Measurements from ENCODE around the gene TAF1C.
A peak's percentile ranks its signal among the peaks of the same experiment; 100 is the strongest.
"Not testable (repeated sequence)": the region's sequence is repeated elsewhere in the genome, so short reads cannot be mapped to it uniquely, and the experiment has no call there.

The TAF1C gene, protein sequence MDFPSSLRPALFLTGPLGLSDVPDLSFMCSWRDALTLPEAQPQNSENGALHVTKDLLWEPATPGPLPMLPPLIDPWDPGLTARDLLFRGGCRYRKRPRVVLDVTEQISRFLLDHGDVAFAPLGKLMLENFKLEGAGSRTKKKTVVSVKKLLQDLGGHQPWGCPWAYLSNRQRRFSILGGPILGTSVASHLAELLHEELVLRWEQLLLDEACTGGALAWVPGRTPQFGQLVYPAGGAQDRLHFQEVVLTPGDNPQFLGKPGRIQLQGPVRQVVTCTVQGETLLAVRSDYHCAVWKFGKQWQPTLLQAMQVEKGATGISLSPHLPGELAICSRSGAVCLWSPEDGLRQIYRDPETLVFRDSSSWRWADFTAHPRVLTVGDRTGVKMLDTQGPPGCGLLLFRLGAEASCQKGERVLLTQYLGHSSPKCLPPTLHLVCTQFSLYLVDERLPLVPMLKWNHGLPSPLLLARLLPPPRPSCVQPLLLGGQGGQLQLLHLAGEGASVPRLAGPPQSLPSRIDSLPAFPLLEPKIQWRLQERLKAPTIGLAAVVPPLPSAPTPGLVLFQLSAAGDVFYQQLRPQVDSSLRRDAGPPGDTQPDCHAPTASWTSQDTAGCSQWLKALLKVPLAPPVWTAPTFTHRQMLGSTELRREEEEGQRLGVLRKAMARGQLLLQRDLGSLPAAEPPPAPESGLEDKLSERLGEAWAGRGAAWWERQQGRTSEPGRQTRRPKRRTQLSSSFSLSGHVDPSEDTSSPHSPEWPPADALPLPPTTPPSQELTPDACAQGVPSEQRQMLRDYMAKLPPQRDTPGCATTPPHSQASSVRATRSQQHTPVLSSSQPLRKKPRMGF

DNA sequence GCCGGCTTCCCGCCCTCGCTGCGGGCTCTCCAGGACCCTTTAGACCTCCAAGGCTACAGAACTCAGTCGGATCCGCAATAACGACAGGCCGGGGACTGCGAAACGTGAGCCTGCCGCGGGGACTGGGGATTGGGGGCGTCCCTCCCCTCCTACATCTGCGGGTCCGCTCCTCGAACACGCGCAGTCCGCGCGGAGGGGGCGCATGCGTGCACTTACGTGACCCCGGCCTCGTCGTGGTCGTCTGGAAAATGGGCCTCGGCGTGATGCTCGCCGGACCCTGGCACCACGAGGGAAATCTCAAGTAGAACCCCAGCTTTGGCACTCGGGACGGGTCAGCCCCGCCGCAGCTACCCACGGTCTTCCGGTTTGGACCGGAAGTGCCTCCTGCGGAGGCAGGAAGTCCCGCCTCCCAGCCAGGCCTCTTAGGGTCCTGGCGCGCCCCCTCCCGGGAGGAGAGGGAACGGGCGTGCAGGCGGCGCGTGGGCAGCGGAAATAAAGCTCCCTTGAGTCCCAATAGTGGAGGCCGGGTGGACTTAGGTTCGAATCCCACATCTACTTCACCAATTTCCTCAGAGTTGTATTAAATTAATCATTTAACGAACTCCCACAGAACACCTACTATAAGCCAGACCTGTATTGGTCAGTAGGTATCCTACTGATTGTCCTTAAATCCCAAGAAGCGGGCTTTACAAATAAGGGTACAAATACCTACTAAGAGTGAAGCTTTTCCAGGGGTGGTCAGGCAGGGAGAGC is at the start of gene TAF1C:
Gene TAF1C, minus strand, starts transcription at position 373 of the 753 bp plus-strand sequence. CDS start 2,069 bp downstream, outside the sequence.
- DNase-seq (ENCODE audit: low read depth) = peak; percentile 90

DNA sequence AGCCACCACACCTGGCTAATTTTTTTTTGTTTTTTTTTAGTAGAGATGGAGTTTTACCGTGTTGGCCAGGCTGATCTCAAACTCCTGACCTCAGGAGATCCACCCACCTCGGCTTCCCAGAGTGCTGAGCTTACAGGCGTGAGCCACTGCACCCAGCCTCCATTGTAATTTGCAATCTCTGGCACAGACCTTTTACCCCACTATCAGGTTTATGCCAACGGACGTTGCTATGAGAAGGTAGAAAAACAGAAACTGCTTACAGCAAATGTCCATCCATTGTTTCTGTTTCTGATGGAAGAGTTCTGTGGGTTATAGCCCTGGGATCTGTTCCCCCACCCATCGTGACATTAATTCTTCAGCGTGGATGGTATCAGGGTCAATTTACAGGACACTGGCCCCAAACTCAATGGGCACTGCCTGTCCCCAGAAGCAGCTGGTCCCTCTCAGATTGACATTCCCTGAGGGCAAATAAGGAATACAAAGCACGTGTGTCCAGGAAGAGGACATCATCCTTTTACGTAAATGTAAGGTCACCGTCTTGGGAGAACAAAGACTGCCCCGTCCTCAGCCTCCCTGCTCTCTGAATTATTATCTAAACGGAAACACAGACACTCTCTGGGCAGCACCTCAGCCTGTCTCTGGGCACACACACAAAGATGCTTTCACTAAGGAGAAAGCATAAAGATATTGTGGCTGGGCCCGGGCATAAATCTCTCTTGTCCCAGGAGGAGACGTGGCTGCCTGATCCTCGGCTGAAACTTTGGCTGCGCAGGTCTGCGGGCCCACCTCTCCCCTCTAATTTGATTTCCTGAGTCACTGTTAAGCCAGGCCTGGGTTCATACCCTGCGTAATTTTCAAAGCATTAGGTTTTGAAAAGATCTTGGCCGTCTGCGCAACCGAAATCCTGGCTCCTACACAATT is 47.7 kb upstream of the TAF1C start:
- DNase-seq (ENCODE audit: low read depth) = no peak

DNA sequence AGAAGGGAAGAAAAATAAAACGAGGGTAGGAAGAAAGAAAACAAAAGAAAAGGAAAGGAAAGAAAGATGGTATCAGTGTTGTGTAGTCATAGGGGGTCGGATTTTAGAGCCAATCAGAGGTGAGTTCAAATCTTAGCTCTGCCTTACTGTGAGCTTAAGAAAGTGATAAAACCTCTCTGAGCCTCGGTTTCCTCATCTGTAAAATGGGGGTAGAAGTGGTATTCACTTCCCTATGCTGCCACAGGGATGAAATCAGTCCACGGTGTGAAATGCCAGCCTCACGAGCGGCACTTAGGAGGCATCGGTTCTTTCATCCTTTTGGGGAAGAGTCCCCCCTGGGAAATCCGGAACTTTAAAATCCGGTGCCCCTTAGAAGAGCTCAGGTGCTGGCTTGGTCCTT is 46.9 kb upstream of the TAF1C start:
- DNase-seq (ENCODE audit: low read depth) = no peak

DNA sequence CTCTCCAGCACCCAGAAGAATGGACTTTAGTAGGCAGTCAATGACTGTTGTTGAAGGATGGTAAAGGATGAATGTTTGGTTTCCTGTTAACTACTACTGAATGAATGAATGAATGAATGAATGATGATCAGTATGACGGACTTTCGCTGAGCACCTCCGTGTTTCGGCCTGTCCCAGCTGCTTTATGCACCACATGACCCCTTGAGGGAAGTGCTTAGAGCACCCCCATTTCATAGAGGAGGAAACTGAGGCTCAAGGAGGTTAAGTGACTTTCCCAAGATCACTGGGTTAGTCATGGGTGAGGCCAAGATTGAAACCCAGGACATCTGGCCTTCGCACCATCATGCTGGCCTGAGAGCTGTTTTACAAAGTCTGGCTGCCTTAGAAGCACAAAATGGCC is 46.1 kb upstream of the TAF1C start:
- no peak for DNase-seq (ENCODE audit: low read depth)

DNA sequence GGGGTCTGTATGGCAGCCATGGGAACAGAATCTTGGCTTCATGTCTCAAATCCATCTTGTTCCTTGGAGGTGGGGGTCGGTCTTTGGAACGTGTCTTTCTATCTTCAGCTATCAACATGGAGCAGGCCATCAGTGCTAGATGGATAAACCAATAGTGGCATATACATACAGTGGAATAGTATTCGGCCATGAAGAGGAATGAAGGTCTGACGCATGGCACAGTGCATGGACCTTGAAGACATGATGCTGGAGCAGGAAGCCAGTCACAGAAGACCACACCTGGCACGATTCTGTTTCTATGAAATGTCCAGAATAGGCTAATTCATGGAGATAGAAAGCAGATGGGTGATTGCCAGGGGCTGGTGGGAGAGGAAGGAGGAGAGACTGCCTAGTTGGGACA is 45.2 kb upstream of the TAF1C start:
- no peak for DNase-seq (ENCODE audit: low read depth)

DNA sequence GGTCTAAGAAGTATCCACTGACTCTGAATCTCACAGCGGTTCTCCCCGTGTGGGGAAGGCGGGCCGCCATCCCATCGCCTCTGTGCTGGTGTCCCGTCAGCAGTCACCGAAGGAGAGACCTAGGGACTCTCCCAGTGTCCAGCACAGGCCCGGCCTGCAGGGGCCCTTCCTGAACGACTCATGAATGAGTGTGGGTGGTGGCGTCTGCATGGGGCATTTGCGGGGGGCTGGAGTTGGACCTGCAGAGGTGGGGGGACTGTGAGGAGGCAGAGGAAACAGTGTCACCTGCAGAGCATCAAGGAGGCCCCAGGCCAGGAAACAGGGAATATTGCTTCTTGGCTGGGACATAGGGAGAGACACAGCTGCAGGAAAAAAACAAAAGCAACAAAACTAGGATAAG is 42.6 kb upstream of the TAF1C start:
- DNase-seq (ENCODE audit: low read depth) = no peak

DNA sequence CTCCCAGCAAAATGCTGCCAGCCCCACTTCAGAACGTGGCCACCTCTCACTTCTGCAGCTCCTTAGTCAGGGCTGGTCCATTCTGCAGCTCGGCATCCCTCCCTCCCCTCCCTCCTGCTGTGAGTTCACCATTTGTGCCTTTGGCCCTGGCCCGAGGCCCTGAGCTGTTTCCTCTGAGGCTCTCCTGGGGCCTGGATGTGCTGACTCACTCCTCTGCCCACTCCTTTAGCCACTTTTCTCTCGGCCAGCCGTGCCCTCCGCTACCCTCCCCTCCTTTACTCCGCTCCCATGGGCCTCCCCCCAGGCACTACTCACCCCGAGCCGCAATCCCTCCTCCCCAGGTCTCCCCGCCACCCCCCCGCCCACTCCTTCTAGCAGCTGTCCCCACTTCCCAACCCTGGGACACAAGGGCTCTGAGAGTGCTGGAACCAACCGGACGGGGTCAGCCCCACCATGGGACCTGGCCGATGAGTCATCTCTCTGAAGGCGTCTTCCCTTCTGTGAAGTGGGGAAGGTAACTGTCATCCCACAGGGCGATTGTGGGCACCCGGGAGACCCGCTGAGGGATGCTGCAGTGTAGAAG is 41.5 kb upstream of the TAF1C start:
- DNase-seq (ENCODE audit: low read depth) = peak; percentile 62

DNA sequence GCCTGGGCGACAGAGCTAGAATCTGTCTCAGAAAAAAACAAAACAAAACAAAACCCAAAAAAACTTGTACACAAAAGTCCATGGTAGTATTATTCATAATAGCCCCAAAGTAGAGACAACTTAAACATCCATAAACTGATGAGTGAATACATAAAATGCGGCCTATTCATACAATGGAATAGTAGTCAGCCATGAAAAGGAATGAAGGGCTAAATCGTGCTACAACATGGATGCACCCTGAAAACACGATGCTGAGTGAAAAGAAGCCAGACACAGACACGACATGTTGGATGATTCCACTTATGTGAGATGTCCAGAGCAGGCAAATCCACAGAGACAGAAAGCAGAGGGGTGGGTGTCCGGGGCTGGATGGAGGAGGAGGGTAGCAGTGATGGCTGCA is 40.7 kb upstream of the TAF1C start:
- no peak for DNase-seq (ENCODE audit: low read depth)

DNA sequence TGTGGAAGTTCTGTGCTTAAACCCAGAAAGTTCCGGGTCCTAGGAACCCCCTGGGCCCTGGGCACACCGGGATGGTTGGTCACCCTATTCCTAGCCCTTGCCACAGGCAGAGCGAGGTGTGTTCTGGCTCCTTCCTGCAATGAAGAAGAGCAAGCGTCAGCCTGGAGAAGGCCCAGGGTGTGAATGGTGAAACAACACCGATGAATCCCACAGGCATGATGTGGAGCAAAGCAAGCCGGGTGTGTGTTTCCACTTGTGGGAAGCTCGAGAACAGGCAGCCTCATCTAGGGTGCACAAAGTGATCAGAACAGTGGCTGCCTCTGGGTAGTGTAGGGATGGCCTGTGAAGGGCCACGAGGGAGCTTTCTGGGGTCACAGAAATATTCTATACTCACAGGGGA is 39.2 kb upstream of the TAF1C start:
- no peak for DNase-seq (ENCODE audit: low read depth)

DNA sequence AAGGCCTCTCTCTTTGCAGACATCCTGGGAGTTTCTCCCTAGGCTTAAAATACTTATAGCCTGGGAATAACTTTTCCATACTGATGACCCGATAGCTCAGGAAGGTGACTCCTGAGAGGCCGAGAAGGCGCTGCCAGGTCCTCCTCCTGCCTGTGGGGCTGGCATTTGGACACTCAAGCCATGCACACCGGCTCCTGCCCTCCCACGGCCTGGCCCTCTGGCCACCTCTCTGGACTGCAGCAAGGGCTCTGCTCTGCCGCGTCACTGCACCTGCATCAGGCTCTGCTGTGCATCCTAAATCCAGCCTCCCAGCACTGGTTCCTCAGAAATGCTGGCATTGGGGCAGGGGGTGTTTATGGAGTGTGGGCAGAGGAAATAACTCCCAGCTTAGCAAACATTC is 38.7 kb upstream of the TAF1C start:
- no peak for DNase-seq (ENCODE audit: low read depth)

DNA sequence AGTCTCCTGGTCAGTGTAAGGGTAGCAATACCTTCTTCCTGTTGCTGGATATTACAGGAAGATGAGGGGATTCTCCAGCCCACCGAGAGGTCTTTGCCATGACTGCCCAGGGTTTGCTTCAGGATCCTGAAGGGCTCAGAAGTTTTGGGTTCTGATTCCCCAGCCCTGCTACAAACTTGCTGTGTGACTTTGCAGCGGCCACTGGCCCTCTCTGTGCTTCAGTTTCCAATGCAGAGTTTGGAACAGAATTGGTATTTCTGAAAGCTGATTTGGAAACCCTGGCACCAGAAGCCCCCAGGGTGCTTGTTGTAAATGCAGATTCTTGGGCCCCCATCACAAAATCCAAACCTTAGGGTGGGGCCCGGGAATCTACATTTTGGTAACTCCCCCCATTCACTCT is 38.3 kb upstream of the TAF1C start:
- DNase-seq (ENCODE audit: low read depth) = no peak

DNA sequence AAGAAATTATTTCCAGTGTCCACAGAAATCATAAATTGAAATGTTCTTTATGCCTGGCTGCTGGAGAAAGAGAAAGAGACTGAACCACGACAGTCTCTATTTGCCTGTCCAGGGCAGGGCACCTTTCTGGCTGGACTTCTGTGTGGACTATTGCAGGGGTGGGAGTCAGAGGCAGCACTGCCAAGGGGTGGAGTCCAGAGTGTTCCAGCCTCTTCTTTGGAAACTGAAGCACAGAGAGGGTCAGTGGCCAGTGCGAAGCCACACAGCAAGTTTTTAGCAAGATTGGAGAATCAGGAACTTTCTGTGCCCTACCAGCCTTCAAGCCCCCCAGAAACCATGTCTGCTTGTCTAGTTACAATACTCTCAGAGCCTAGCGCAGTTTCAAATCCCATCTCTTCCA is 37.7 kb upstream of the TAF1C start:
- DNase-seq (ENCODE audit: low read depth) = no peak

DNA sequence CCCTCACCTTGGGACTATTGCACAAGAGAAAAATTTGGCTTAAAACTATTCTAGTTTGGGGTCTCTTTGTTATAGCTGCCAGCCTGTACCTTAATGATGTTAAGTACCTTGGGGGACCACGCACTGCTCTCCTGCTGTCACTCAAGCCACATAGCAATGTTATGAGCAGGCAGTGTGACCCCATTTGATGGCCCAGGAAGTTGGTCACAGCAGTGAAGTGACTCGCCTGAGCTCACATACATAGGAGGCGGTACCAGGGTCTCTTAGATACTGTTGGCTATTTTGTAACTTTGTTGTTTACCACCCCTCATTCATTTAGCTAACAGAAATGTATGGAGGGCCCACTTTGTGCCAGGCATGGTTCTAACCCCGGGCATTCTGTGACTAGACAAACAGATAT is 36.6 kb upstream of the TAF1C start:
- DNase-seq (ENCODE audit: low read depth) = no peak

DNA sequence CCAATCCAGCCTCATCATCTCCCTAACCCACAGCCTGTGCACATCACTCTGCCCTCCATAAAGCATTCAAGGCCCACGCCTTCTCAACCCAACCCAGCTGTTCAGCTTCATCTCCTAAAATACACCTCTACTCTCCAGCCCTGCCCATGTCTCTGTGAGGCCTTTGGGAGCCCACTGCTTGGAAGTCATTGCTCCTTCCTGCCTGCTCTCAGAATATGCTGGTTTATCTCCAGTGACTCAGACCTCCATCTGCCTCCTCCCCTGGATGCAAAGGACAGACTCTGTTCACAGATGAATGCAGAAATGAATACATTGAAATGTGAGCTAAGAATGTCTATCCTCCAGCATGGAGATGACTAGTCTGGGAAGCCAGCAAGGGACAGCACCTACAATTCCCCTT is 34.0 kb upstream of the TAF1C start:
- DNase-seq (ENCODE audit: low read depth) = no peak

DNA sequence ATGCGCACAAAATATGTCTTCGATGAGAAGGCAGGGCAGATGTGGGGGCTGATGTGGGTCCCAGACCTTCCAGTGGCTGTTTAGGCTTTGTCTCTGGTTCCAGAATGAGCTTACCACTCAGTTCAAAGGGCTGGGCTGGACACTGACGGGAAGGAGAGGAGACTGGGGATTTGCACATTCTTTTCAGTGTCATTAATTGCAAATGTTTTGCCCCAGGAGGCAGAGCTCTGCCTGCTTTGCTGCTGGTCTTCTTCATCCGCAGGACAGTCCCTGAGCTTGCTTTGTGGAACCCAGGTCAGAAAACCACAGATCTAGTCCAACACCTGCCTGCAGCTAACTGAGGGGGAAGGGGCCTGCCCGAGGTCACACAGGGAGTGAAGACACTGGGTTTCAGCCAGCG is 32.1 kb upstream of the TAF1C start:
- DNase-seq (ENCODE audit: low read depth) = no peak

DNA sequence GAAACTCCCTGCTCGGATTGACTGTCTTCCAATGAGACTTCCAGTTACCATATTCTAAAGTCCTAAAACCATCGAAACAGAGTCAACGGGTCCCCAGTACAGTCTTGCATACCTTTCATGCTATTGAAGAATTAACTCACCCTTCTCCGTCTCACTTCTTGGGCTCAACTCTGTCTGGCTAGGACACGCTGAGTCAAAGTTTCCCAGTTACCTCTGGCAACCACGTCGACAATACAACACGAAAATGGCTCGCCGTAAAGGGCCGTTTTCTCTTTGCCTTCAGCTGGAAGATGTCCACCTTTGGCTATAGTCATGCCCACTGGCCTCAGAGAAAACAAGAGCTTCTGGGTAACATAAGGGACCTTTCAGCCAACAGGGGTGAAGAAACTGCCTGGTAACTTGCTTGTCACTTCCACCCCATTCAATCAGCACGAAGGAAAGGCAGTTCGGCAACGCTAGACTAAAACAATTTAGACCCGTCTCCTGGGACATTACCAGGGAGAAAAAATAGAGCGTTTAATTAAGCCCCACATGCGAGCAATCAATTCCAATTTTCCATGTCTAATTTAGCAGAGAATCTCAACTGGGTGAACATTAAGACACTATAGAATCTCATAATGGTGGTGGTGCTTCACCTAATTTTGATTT is 31.4 kb upstream of the TAF1C start:
- no peak for DNase-seq (ENCODE audit: low read depth)

DNA sequence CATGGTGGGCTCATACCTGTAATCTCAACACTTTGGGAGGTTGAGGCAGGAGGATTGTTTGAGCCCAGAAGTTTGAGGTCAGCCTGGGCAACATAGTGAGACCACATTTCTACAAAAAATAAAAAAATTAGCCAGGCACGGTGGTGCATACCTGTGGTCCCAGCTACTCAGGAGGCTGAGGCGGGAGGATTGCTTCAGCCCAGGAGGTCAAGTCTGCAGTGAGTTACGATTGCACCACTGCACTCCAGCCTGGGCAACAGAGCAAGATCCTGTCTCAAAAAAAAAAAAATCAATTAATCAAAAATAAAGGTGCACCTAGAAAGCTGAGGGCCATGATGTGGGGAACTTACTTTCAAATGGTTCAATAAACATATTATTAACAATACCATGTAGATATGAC is 29.3 kb upstream of the TAF1C start:
- not testable (repeated sequence) for DNase-seq (ENCODE audit: low read depth)

DNA sequence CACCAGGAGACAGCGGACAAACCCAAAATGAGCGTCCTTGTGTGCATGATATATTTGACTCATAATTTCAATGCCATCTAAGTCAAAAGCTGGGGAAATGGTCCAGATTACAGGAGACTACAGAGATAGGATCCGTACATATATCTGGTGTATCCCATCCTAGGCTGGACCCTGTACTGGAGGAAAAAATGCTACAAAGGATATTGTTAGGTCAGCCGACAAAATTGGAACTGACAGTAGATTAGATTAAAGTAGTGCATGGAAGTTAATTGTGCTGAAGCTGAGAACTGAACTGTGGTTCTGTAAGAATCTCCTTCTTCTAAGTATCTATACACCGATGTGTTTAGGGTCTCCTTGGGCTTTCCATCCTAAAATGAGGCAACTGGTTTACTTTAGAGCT is 28.7 kb upstream of the TAF1C start:
- DNase-seq (ENCODE audit: low read depth) = no peak

DNA sequence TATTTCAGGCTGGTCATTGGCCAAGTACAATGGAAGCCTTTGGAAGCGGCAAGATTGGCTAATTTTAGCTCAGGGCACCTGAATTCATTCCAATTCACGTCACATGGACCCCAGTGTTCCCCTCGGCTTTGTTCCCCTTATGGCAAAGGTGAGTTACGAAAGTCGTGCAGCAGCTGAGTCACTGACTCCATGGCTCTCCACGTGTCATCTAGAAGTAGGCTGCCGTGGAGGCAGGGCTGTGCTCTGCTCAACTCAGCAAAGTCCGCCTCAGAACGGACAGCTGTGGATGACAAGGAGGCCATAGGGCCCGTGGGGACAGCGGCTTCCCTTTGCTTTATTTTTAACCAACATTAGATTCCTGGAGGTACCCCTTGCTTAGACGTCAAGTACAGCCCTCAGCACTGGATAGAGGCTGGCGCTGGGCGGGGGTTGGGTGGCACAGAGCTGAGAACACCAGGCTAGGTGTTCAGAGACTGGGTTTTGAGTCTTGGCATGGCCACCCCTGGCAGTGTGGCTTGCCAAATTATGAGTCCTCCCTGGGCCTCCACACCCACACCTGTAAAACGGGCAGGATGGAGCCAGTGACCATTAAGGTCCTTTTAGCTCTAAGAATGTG is 27.7 kb upstream of the TAF1C start:
- no peak for DNase-seq (ENCODE audit: low read depth)

DNA sequence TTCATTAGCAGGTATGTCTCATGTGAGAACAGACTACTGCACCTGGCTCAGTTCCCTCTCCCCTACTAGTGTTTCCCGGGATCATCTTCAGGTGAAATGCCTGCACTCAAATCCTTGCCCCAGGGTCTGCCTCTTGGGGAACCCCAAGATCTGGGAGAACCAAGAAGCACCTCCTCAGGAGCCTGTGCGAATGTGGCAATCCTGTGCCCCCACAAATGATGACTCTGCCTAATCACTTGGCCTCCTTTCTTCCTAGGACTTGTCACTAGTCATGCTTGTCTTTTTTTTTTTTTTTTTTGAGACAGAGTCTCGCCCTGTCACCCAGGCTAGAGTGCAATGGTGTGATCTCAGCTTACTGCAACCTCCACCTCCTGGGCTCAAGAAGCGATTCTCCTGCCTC is 25.8 kb upstream of the TAF1C start:
- DNase-seq (ENCODE audit: low read depth) = no peak
